GM23248 (cell line): ENCODE data around the gene EMSY.

ENCODE experiments used
- EZH2 ChIP-seq: fragments of 200-600 bp; sonication (generic); IDR thresholded peaks from 2 replicates; pipeline ENCODE4 v1.6.1; 2018; ENCODE audit warnings: antibody characterized with exemption, mild to moderate bottlenecking; ENCODE audit not compliant: insufficient read depth, poor library complexity, severe bottlenecking
- EZH2phosphoT487 ChIP-seq: fragments of 200-600 bp; sonication (generic); IDR thresholded peaks from 2 replicates; pipeline ENCODE4 v1.6.1; 2018; ENCODE audit warnings: antibody characterized with exemption, moderate library complexity, mild to moderate bottlenecking, low read depth; ENCODE audit not compliant: insufficient read depth

DNA sequence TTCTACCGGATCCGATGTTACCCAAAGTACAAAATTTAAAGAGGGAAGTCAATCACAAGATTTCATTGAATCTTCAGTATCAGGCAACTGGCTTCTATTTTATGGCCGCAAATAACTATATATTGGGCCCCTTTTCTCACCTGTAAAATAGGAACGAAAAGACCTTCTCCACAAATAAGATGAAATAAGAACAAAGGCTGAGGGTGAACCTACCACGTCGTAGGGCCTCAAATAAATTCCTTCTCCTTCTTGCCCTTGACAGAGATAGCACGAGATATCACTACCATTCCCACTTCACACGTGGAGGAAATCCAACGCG lies 794 bp upstream of the EMSY start:
- TF ChIP-seq EZH2, result no peak
- no peak for TF ChIP-seq EZH2phosphoT487
